ENCODE data around the gene CHAT.

Gene CHAT

GRCh38 chr10:49632406-49633317 lies 18.8 kb downstream of the CHAT start:
- DNase-seq: no peak

- DNase-seq: no peak
These were observed 19.7 kb downstream of the CHAT start for GRCh38 chr10:49633327-49634068.

GRCh38 chr10:49634069-49634660 lies 20.3 kb downstream of the CHAT start:
- no peak for DNase-seq

- DNase-seq: no peak
These were observed 28.5 kb downstream of the CHAT start for GRCh38 chr10:49642311-49642710.

GRCh38 chr10:49643241-49644034 lies 29.6 kb downstream of the CHAT start:
- no peak for DNase-seq

GRCh38 chr10:49644035-49644646 lies 30.3 kb downstream of the CHAT start:
- no peak for DNase-seq

GRCh38 chr10:49645417-49645816 lies 31.6 kb downstream of the CHAT start:
- DNase-seq: no peak

GRCh38 chr10:49645871-49646870 lies 32.3 kb downstream of the CHAT start:
- no peak for DNase-seq

- no peak for DNase-seq
These were observed 33.7 kb downstream of the CHAT start for GRCh38 chr10:49647554-49647953.

- no peak for DNase-seq
These were observed 34.4 kb downstream of the CHAT start for GRCh38 chr10:49647985-49648795.

GRCh38 chr10:49649294-49649693 lies 35.5 kb downstream of the CHAT start:
- no peak for DNase-seq

GRCh38 chr10:49649936-49650723 lies 36.3 kb downstream of the CHAT start:
- no peak for DNase-seq

GRCh38 chr10:49650724-49651034 lies 36.8 kb downstream of the CHAT start:
- no peak for DNase-seq

GRCh38 chr10:49651039-49651835 lies 37.4 kb downstream of the CHAT start:
- DNase-seq: no peak

- no peak for DNase-seq
These were observed 38.1 kb downstream of the CHAT start for GRCh38 chr10:49651917-49652316.

- no peak for DNase-seq
These were observed 38.8 kb downstream of the CHAT start for GRCh38 chr10:49652421-49653272.

GRCh38 chr10:49653273-49653929 lies 39.6 kb downstream of the CHAT start:
- DNase-seq: no peak

Measured in activated CD4-positive, alpha-beta T cell treated with anti-CD3 and anti-CD28 coated beads, Interleukin-2, amount 50 U/mL, for 4 hours (primary cell).